Neuron (in vitro differentiated cells): ENCODE measurements around the gene MYT1.
"Not testable (repeated sequence)": the region's sequence is repeated elsewhere in the genome, so short reads cannot be mapped to it uniquely, and the experiment has no call there.

Experiments used
- H2AFZ ChIP-seq: one replicate; pipeline ENCODE4 v1.6.1; 2013; ENCODE audit warnings: low read depth, mild to moderate bottlenecking, inconsistent platforms, low read length, moderate library complexity
- H3K27me3 ChIP-seq: one replicate; pipeline ENCODE4 v1.6.1; 2013; ENCODE audit warnings: low read length; ENCODE audit not compliant: insufficient read depth
- H3K36me3 ChIP-seq: one replicate; pipeline ENCODE4 v1.6.1; 2013; ENCODE audit warnings: low read length; ENCODE audit not compliant: insufficient read depth
- H3K4me1 ChIP-seq: one replicate; pipeline ENCODE4 v1.6.1; 2013; ENCODE audit warnings: low read length; ENCODE audit not compliant: insufficient read depth
- H3K4me3 ChIP-seq: 2 replicates; pipeline ENCODE4 v1.5.1; 2013; ENCODE audit warnings: mild to moderate bottlenecking, low read length, moderate library complexity
- H3K9me3 ChIP-seq: one replicate; pipeline ENCODE4 v1.6.1; 2013; ENCODE audit warnings: low read length

MYT1 gene

DNA sequence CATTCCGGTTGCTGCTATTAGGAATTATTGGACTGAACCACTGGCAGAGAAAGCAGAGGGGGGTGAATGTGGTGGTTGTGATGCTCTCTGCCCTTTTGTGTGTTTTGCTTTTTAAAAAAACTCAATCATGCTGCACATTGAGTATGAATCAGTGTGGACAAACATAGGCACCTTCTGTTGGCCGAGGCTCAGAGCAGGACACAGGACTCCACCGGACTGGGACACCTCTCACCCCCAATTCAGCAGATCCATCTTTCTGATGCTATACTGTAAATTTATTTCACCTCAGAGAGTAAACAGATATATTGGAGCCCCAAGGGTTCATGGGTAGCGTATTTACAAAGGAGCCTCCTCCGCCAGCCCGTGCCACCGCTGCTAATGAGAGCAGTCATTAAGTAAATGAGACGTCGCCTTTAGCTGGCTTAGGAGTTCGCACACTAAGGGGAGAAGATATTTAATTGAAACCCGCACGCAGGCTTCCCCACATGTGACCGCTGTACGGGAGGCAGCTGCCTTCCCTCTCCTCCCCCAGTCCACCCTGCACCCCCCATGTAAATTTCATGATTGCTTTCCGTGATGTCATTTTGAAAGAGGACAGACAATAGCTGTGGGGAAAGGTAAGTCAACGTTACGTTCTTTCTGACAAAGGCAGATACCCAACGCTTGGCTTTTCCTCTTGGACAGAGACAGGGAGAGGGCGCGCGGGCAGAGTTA lies at the start of gene MYT1:
TSS of gene MYT1 (plus strand) at position 330 of the 714 bp plus-strand sequence. CDS start 34,410 bp downstream, outside the sequence.
- Histone ChIP-seq H3K27me3 (peaks cover 21% of the 10 kb centered on the region), H3K4me3 (peak within 1 kb of the TSS; percentile 18), H3K36me3 (no peaks in the 10 kb centered on the region), H2AFZ (no peak within 1 kb of the TSS), H3K4me1 (peaks cover 51% of the 10 kb centered on the region), H3K9me3 (no peaks in the 10 kb centered on the region)

- Histone ChIP-seq H2AFZ (no peak overlapping the region), H3K36me3 (no peaks in the 10 kb centered on the region), H3K4me1 (no peaks in the 10 kb centered on the region), H3K4me3 (no peak overlapping the region), H3K9me3 (no peaks in the 10 kb centered on the region), H3K27me3 (peaks cover 16% of the 10 kb centered on the region)
These were observed 48.9 kb upstream of the MYT1 start for GRCh38 chr20:64115171-64115911.

- Histone ChIP-seq H3K4me1 (no peaks in the 10 kb centered on the region), H3K4me3 (no peak overlapping the region), H3K27me3 (peaks cover 13% of the 10 kb centered on the region), H3K9me3 (no peaks in the 10 kb centered on the region), H2AFZ (no peak overlapping the region), H3K36me3 (no peaks in the 10 kb centered on the region)
These were observed 48.2 kb upstream of the MYT1 start for GRCh38 chr20:64116016-64116415.

DNA sequence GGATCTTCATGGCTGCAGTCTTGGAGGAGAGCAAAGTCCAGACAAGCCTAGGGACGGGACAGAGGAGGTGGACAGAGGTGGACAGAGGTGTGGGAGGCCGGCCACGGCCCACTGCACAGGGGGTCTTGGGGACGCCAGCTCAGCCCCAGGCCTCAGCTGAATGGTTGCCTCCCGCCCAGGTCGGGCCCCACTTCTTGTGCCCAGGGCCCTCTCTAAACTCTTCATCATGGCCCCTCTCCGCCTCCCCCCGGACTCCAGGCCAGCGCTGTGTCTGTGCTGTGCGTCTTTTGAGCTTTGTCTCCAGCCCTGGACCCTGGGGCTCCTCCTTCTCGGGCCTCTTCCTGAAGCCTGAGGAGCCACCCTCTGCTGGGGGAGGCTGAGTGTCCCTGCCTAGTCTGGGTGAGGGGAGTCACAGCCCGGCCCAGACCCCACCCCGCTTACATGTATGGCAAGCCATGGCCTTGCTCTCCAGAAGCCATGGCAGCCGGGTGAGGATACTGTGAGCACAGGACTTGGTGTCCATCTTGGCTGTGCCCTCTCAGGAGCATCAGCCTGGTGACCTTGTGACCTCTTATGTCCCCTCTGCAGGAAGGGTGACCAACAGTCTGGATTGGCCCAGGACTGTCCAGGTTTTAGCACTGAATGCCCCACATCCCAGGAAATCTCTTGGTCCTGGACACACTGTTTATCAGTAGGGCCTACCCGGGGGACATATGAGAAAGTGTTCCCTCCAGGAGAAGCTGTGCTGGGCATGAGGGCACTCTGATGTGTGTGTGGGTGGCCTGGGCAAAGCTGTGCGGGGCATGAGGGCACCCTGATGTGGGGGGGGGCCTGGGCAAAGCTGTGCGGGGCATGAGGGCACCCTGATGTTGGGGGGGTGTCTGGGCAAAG lies 47.5 kb upstream of the MYT1 start:
- H3K9me3 ChIP-seq: no peaks in the 10 kb centered on the region
- H3K36me3 ChIP-seq: no peaks in the 10 kb centered on the region
- no peaks in the 10 kb centered on the region for H3K4me1 ChIP-seq
- no peak overlapping the region for H2AFZ ChIP-seq
- H3K4me3 ChIP-seq: no peak overlapping the region
- peaks cover 12% of the 10 kb centered on the region for H3K27me3 ChIP-seq

GRCh38 chr20:64117432-64117777 lies 46.8 kb upstream of the MYT1 start:
- not testable (repeated sequence) for H2AFZ ChIP-seq, H3K27me3 ChIP-seq, H3K9me3 ChIP-seq, H3K36me3 ChIP-seq, H3K4me3 ChIP-seq, H3K4me1 ChIP-seq

- Histone ChIP-seq H3K9me3 (no peaks in the 10 kb centered on the region), H3K4me3 (no peak overlapping the region), H3K36me3 (no peaks in the 10 kb centered on the region), H3K4me1 (no peaks in the 10 kb centered on the region), H2AFZ (no peak overlapping the region), H3K27me3 (peaks cover 5% of the 10 kb centered on the region)
These were observed 45.0 kb upstream of the MYT1 start for GRCh38 chr20:64119301-64119680.

DNA sequence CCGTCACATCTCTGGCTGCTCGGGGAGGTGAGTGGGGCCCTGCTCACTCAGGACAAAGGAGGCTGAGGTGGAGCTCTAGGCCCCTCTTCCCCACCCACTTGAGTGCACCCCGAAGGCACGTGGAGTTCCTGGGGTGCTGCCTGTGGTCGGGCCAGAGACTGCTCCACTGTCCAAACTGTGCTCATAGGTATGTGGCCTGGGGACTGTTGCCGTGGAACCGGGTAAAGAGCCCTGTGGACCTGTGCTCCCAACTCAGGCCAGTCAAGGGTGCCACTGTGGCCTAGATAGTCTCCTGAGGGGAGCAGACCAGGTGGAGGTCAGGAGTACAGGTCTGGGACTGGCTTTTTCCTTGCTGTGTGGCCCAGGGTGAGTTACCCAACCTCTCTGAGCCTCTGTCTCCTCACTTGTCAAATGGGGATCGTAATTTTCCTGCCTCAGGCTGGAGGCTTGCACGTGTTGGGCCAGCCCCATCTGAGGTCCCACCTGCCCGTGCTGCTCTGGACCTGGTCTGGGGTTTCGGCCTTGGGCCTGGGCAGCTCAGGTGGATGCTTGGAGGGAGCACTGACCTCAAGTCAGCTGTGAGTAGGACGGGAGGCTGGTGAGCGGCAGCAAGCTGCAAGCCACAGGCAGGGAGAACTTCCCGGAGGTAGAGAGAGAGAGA lies 44.4 kb upstream of the MYT1 start:
- peaks cover under 1% of the 10 kb centered on the region for H3K27me3 ChIP-seq
- no peaks in the 10 kb centered on the region for H3K9me3 ChIP-seq
- no peaks in the 10 kb centered on the region for H3K36me3 ChIP-seq
- H2AFZ ChIP-seq: peak overlapping the region; percentile 32
- H3K4me1 ChIP-seq: no peaks in the 10 kb centered on the region
- no peak overlapping the region for H3K4me3 ChIP-seq

GRCh38 chr20:64121586-64121985 lies 42.7 kb upstream of the MYT1 start:
- Histone ChIP-seq H3K4me1 (no peaks in the 10 kb centered on the region), H3K9me3 (no peaks in the 10 kb centered on the region), H2AFZ (no peak overlapping the region), H3K36me3 (no peaks in the 10 kb centered on the region), H3K4me3 (no peak overlapping the region), H3K27me3 (no peaks in the 10 kb centered on the region)

DNA sequence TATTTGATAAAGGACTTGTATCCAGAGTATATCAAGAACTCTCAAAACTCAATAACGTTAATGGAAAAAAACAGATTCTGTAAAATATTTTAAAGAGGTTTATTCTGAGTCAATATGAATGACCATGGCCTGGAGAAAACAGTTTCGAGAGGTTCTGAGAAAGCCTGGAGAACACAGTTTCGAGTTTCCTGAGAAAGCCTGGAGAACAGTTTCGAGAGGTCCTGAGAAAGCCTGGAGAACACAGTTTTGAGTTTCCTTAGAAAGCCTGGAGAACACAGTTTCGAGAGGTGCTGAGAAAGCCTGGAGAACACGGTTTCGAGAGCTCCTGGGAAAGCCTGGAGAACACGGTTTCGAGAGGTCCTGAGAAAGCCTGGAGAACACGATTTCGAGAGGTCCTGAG lies 41.3 kb upstream of the MYT1 start:
- not testable (repeated sequence) for H3K36me3 ChIP-seq, H2AFZ ChIP-seq, H3K4me1 ChIP-seq, H3K4me3 ChIP-seq, H3K27me3 ChIP-seq, H3K9me3 ChIP-seq

DNA sequence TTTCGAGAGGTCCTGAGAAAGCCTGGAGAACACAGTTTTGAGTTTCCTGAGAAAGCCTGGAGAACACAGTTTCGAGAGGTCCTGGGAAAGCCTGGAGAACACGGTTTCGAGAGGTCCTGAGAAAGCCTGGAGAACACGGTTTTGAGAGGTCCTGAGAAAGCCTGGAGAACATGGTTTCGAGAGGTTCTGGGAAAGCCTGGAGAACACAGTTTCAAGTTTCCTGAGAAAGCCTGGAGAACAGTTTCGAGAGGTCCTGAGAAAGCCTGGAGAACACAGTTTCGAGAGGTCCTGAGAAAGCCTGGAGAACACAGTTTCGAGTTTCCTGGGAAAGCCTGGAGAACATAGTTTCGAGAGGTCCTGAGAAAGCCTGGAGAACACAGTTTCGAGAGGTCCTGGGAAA lies 40.7 kb upstream of the MYT1 start:
- not testable (repeated sequence) for H2AFZ ChIP-seq, H3K36me3 ChIP-seq, H3K4me1 ChIP-seq, H3K9me3 ChIP-seq, H3K27me3 ChIP-seq, H3K4me3 ChIP-seq

DNA sequence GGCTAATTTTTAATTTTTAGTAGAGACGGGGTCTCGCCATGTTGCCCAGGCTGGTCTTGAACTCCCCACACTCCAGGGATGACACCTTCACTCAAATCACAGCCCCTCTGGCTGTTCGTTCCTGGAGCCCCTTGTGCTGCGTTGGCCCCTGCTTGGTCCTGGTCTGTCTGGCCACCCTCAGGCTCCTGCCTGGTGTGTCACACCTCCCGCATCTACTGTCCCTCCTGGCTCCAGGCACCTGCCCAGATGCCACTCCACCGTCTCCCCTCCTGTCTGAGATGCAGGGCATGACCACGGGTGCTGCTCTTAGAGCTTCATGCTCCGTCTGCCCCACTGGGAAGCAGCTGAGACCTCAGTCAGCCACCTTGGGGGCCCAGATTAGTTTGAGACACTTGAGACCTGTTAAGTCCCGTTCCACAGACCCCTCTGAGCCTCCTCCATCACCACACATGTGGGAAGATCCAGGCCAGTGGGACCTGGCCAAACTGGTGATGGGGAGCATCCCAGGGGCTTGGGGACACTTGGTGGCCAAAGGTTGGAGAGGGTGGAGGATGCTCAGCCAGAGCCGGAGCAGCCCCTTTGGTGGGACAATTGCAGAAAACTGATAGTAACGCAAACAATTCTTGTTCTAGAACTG lies 35.0 kb upstream of the MYT1 start:
- H3K36me3 ChIP-seq: no peaks in the 10 kb centered on the region
- H3K27me3 ChIP-seq: no peaks in the 10 kb centered on the region
- H3K4me3 ChIP-seq: no peak overlapping the region
- no peaks in the 10 kb centered on the region for H3K9me3 ChIP-seq
- H2AFZ ChIP-seq: no peak overlapping the region
- H3K4me1 ChIP-seq: no peaks in the 10 kb centered on the region

GRCh38 chr20:64130271-64130670 lies 34.0 kb upstream of the MYT1 start:
- H3K9me3 ChIP-seq: no peaks in the 10 kb centered on the region
- H3K36me3 ChIP-seq: no peaks in the 10 kb centered on the region
- H3K4me3 ChIP-seq: no peak overlapping the region
- no peaks in the 10 kb centered on the region for H3K27me3 ChIP-seq
- H3K4me1 ChIP-seq: no peaks in the 10 kb centered on the region
- H2AFZ ChIP-seq: no peak overlapping the region
